HG03354 (cell line): ENCODE measurements around the gene HEXIM1.
A peak's percentile ranks its signal among the peaks of the same experiment; 100 is the strongest.

ENCODE experiments used
- ATAC-seq: cut with Tn5 transposase; IDR thresholded peaks from one replicate; pipeline ENCODE4 v1.9.1; 2021; ENCODE audit warnings: mild to moderate bottlenecking; ENCODE audit not compliant: unreplicated experiment, poor library complexity, severe bottlenecking

Gene HEXIM1, protein sequence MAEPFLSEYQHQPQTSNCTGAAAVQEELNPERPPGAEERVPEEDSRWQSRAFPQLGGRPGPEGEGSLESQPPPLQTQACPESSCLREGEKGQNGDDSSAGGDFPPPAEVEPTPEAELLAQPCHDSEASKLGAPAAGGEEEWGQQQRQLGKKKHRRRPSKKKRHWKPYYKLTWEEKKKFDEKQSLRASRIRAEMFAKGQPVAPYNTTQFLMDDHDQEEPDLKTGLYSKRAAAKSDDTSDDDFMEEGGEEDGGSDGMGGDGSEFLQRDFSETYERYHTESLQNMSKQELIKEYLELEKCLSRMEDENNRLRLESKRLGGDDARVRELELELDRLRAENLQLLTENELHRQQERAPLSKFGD

DNA sequence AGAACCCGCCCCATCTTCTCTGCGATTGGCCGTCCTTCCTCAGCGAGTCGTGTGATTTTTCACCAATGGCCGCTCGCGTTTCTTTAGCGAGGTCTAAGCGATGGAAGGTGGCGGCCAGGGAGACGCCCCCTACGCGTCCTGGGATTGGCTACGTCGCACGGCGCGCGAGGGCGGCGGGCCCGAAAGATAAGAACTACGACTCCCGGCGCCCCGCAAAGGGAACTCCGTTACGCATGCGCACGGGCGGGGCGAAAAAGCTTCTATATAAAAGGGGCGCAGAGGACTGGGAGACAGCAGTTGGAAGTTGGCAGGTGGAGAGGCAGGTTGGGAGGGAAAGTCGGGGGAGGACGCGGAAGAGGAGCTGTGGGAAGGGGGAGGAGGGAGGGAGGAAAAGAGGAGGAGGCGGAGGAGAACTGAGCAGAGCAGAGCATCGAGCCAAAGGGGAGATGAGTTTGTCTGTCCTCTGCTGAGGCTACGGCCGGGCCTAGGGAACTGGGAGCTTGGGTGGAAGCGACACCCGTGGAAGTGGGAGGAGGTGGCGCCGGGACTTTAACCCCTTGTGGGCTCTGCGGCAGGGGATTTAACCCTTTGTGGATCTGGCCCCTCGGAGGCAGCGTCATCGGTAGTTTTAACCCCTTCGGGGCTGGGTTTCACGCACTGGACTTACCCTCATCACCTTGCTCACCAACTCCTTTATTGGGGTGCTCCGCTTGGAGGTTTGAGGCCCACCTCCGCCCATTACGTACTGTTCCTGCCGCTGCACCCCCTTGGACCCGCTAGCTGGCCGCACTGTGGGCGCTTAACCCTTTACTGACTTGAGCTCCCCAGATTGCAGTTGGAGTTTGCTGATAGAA is at the start of gene HEXIM1:
HEXIM1 (plus strand) TSS at position 293 of the 854 bp plus-strand sequence. CDS start 716 bp downstream, outside the sequence.
- peak; percentile 72 for ATAC-seq

DNA sequence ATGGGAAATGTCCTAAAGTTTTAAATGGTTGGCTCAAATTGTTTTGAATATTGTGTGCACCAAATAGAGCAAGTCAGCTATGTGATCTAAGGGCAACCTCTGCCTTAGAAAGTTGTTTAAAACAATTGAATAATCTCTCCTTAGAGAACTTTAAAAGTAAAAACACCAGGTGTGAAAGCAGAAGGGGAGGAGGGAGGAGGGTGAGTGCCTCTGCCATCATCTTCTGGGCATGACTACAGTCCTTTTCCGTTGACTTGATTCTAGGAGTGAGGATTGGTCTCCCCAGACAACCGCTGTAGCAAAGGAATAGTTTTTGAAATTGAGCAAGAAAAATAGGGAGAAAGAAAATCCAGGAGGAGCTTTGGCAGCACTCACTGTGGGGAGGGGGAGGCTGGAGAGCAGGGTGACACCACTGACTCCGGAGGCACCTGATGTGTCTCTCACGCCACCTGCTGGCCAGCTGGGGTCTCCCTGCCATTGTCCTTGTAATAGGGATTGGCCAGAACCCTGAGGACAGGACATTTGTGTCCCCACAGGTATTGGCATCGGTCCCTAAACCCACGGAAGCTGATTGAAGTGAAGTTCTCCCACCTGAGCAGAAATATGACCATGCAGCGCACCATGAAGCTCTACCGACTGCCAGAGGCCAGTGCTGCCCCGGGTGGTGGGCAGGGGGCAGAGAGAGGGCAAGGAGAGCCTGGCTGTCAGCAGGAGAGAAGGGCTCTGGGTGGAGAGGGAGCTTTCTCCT is 49.2 kb upstream of the HEXIM1 start:
- peak; percentile 49 for ATAC-seq

DNA sequence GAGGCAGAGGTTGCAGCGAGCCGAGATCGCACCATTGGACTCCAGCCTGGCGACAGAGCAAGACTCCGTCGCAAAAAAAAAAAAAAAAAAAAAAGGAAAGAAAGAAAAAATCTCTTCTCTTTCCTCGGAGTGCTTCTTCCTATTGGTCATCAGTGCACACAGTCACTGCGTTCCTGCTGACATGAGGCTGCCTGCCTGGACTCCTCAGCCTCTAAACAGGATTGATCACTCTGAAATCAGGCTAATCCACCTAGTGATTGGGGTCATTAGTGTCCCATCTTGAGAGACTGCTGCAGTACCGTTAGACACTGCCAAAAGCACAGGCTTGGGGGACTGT is 46.8 kb upstream of the HEXIM1 start:
- ATAC-seq = no peak

DNA sequence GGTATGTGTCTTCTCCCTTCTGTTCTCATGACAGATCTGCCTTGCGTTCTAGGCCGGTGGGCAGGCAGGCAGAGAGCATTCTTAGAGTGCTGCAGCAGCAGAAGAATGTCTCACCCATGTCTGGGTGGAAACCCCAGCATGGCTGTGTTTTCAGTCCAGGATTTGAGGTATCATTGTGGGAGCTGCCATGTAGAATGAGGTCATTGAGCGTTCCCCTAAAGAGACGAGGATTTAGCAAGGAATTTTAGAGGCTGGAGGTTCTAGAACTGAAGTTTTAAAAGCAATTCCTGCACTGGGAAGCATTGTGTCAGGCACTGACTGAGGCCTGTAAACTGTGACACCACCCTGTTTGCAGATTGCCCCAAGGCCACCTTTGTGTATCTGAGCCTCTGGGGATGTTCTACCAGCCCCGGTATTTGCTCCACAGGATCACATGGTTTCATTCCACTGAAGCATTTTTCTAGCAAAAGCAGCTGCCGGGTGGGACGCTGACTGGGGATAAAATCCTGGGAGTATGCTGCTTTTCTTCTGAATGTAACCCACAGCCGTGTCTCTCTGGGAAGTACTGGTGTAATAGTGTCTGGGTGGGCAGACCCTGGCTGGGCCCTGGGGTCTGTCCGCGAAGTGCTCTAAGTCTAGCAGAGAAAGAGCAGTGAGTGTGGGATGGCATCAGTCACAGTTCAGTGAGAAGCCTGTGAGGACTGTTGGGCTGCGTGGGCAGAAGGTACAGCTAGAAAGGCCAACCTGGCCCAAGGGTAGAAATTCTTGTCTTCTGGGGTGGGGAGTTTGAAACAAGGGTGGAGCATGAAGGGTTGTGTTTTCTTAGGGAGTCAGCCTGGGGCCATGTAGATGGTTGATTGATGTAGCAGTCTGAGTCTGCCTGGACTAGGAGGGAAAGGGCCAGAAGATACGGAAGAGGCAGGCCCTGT is 46.1 kb upstream of the HEXIM1 start:
- ATAC-seq = no peak

DNA sequence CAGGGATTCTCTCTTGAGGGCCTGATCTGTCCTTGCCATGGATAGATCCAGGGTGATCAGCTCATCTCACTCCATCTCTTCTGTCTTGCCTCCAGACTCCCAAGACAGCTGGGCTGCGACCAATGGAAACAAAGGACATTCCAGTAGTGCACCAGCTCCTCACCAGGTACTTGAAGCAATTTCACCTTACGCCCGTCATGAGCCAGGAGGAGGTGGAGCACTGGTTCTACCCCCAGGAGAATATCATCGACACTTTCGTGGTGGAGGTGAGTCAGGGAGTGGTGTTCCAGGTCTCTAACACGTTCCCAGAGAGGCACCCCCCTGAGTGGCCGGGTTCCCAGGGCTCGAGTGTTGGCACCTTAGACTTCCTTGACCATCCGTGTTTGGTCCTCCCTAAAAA is 45.4 kb upstream of the HEXIM1 start:
- no peak for ATAC-seq

DNA sequence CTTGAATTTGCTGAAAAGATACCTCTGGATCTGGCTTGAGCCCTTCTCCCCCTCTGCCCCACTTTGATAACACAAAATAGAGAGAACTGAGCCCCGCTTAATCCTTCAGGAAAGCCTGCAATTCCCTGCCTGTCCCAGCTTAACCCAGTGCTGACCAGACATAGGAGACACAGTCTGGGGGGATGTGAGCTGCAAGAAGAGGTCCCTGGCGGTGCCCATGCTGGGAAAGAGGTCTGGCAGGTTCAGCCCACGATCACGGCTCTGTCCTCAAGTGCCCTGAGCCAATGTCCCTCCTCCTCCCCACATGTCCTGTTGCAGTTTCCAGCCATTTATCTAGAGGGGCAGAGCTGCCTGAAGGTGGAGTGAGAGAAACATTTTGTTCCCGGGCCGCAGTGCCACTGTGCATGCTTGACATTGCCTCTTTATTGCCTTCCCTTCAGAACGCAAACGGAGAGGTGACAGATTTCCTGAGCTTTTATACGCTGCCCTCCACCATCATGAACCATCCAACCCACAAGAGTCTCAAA is 44.9 kb upstream of the HEXIM1 start:
- ATAC-seq = no peak

DNA sequence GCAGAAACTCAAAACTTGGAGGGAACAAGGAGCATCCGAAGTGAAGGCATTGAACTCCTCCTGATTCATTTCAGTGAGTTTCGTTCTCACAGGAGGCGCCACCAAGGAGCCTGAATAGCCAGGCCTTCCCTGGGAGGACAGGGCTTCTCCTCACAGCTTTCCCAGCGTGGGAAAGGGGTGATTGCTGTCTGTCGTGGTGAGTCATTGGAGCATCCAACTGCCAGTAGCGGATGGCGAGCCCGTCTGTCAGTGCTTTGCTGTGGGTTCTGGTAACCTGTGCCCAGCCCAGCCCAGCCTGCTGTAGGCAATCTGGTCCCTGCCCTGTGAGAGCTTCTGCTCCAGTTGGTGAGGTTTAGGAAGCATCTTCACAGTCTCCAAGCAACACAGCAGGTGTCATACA is 44.2 kb upstream of the HEXIM1 start:
- ATAC-seq = no peak

DNA sequence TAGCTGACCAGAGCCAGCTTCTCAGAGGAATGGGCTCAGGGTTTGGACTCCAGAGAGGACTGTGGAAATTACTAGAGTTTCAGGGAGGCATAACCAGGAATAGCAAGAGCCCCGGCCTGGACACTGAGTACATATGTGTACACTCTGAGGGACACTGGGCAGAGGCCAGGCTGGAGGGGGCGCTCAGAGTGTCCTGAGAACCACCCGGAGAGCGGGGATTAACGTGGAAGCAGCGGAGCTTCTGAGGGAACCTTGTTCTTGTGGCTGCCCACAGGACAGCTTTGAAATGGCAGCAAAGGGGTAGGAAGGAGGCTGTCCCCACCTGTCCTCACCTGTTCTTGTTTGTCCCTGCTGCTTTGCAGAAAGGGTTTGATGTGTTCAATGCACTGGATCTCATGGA is 43.8 kb upstream of the HEXIM1 start:
- ATAC-seq = no peak

DNA sequence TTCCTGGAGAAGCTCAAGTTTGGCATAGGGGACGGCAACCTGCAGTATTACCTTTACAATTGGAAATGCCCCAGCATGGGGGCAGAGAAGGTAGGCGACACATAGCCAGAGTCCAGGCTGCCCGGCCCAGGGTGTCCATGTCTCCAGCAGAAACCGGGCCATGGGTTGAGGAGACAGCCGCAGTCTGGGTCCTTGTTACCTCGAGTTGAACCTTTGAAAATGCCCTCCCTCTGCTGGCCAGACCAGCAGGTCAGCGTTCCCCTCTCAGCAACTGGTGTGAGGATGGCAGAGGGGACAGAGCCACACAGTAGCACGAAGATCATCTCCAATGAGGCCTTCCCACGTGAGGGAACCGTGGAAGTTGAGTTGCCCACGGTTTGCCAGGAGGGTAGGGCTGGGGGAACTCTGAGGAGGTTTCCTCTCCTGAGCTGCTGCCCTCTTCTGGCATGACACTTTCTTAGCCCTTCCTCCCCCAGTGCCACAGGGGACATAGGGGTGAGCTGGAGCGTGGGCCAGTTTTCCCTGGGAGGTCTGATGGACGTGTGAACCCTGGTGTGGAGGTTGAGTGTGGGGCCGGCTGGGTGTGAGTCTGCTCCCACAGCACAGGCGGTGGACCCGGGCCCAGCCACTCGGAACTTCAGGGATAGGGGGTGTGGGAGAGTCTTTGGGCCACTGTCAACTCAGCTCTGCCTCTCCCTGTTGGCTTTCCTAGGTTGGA is 43.2 kb upstream of the HEXIM1 start:
- no peak for ATAC-seq

DNA sequence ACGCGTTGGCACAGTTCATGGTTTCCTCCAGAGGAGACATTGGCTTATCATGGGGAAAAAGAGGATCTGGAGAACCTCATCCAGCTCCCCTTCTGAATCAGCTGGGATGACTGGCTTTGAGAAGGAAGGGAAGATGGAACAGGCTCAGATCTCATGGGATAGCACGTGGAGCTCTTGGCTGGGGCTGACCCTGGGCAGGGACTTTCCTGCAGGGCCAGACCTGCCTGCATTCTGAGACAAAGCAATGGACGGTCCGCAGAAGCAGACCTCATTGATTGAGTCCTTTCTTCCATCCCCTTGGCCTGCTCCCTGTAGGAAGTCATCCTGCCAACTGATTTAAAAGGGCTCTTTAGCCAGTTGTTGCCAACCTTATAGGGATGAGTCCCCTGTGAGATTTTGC is 42.2 kb upstream of the HEXIM1 start:
- ATAC-seq = no peak

DNA sequence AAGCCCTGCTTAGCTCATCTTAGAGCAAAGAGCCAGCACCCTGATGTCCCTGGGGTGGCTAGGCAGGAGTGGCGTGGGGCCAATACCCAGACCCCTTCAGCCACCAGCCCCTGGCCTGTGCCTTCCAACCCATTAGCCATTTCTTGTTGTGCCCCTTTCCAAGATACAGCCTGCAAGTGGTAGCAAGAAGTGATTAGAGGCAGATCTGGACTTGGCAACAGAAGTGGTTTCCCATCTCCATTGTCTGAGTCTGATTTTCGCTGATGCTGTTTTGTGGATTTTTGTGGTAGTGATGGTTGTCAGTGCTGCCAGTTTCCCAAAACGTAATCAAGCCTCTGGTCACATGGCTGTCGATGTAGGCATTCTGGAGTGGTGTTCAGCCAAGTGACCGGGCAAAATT is 41.7 kb upstream of the HEXIM1 start:
- ATAC-seq = no peak

DNA sequence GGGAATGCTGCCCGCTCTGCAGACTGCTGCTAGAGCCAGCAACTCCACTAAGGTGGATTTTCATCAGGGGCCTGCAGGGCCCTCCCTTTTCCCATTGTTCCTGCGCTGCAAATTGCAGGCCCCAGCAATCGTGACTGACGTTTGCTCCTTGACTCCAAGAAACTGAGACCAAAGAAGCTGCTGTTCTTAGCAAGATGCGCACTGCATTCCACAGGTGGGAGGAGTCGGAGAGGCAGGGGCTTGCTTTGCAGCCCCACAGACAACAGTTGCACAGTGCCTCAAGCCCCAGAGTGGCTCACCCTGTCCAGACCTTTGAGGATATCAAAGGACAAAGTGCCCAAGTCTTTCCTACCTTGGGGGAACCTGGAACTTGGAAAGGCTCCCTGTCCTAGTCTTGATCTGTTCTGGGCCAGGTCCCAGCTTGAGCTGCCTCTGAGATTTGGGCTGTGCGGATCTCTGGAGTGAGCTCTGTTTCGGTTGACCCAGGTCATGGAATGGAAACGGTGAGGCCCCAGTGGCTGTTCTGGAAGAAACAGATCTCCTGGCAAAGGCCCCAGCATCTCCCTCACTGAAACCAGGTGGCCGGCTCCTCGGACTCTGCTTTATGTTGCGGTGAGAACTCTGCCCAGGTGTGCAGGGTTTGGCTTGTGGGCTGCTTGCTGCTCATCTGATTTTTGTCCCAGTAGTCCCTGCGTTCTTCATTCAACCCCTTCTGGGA is 40.8 kb upstream of the HEXIM1 start:
- no peak for ATAC-seq

DNA sequence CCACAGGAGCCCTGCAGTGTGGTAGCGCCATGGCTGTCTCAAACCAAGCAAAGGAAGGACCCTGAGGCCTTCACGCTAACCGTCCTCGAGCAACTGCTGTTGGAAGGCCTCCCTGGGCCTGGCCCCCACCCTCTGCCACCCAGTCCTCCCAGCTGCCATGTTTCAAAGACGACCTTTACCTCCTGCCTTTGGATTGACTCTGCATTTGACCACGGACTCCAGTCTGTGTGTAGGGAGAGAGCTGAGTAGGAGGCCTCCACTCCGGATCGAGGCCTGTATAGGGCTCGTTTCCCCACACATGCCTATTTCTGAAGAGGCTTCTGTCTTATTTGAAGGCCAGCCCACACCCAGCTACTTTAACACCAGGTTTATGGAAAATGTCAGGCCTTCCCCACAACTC is 40.2 kb upstream of the HEXIM1 start:
- ATAC-seq = no peak

DNA sequence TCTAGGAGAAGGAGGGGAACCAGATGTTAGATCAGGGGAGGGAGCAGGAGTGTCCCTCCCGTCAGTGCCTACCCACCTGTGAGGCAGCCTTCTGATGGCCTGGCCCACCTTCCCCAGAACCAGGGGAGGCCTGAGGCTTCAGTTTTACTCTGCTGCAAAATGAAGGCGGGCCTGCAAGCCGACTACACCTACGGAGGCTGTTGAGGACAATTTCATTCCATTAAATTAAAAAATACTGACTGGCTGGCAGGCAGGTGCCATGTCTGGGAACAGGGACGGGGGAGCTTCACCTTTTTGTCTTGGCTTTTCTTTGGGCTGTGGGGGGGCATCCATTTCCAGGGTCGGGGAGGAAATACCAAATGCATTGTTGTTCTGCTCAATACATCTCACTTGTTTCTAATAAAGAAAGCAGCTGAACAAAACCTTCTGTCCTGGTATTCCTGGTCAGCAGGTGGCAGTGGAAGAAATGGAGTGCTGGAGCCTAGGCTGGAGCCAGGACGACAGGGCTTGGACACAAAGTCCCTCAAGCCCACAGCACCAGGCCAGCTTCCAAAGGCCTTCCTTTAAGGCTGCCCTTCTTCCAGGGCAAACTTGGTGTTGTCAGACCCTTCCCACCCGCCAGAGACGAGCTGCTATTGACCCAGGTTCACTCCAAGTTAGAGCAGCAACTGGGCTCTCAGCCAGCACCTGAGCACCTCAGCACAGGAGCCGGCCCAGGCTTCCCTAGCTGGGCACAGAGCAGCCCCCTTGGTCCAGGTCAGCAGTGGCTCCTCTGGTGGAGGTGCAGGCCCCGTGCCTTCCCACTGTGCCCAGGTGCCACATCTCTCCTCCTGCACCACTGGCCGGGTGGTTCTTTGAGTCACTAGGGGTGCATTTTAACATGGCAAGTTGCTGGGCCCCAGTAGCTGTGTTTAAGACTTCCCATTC is 39.4 kb upstream of the HEXIM1 start:
- ATAC-seq = no peak

DNA sequence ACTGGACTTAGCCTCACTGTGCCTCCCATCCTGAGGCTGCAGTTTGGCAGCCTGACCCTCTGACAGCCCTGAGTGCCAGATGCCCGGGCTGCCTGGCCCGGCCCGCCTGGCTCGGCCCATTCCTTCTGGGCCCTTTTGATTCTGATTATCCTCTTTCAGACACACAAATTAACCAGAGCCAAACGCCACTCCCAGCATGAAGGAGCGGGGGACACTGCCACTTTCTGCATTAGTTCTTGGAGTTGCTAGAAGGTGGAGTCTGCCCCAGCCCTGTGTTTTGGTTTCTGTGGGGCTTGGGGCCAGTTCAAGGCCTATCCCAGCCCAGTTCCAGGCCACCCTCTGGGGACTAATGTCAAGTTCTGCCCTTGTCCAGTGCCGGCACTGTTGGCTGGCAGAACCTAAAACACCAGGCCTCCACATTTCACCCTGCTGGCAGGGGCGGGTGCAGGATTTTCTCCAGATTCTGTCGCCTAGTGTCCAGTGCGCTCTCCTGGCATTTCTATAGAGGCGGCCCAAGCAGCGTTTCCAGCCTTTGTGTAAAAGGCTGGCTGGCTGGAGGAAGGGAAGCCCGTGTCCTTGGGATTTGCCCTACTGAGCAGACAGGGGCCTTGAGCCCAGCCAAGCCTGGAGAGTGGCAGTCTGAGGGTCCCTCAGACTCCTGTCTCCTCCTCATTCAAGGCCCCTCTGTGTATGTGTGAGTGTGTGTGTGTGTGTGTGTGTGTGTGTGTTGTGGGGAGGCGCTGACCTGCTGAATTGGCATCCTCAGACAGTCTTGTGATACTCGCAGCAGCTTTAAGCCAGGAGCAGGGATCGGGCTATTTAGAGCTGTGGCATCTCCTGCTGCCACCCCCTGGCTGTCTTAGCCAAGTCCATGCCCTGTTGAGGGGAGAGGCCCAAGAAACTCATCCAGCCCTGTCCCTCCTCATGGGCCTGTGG is 37.3 kb upstream of the HEXIM1 start:
- no peak for ATAC-seq

DNA sequence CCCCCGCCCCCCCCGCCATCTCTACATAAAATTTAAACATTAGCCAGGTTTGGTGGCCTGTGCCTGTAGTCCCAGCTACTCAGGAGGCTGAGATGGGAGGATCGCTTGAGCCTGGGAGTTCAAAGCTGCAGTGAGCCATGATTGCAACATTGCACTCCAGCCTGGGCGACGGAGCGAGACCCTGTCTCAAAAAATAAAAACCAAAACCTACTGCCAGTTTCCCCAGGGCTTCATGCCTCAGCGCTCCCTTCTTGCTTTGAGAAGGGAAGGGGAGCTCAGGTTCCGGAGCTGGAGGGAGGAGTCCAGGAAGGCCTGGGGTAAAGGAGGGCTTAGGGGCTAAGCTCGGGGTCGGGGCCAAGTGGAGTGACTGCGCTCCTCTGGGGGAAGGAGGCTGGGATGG is 36.4 kb upstream of the HEXIM1 start:
- no peak for ATAC-seq
